Suprapubic skin (tissue), 4 donors: ENCODE results near the gene RPS24. TPM values are rescaled to one million over a fixed set of nuclear protein-coding genes. Genes with fewer than 3 reads are reported as not detected.
"Not testable (repeated sequence)": the region's sequence is repeated elsewhere in the genome, so short reads cannot be mapped to it uniquely, and the experiment has no call there.

Experiments used
- DNase-seq, 2 donors: peaks; one replicate each; pipeline ENCODE4 v3.0.0-alpha.2; 2019; ENCODE audit warnings: low spot score in 2 of 2
- H3K27ac ChIP-seq: fragments of 200-600 bp; sonication (generic); one replicate; pipeline ENCODE4 v1.5.1; 2019
- H3K27me3 ChIP-seq: fragments of 200-600 bp; sonication (generic); one replicate; pipeline ENCODE4 v1.5.1; 2019
- H3K36me3 ChIP-seq: fragments of 200-600 bp; sonication (generic); one replicate; pipeline ENCODE4 v1.5.1; 2019
- H3K4me1 ChIP-seq: fragments of 200-600 bp; sonication (generic); one replicate; pipeline ENCODE4 v1.5.1; 2019
- H3K4me3 ChIP-seq: fragments of 200-600 bp; sonication (generic); one replicate; pipeline ENCODE4 v1.5.1; 2019; ENCODE audit warnings: mild to moderate bottlenecking
- H3K9me3 ChIP-seq: fragments of 200-600 bp; sonication (generic); one replicate; pipeline ENCODE4 v1.5.1; 2019
- CTCF ChIP-seq, 2 donors: fragments of 200-600 bp in 1 of 2; fragments of 450-650 bp in 1 of 2; sonication (generic) in 1 of 2; IDR thresholded peaks; one replicate each; pipeline ENCODE4 v1.5.1; 2016 to 2019; ENCODE audit warnings: antibody characterized with exemption in 2 of 2, mild to moderate bottlenecking in 1 of 2, moderate library complexity in 1 of 2
- EP300 ChIP-seq: sonication (generic); formaldehyde crosslinking; IDR thresholded peaks from one replicate; pipeline ENCODE4 v1.6.1; 2017; ENCODE audit warnings: antibody characterized with exemption
- POLR2A ChIP-seq, 2 donors: fragments of 450-650 bp; IDR thresholded peaks; one replicate each; pipeline ENCODE4 v1.6.1; 2017; ENCODE audit warnings: antibody characterized with exemption in 2 of 2, mild to moderate bottlenecking in 2 of 2, moderate library complexity in 2 of 2
- POLR2AphosphoS5 ChIP-seq, 3 donors: sonication (generic); formaldehyde crosslinking; IDR thresholded peaks; one replicate each; pipeline ENCODE4 v1.6.1; 2017; ENCODE audit warnings: antibody characterized with exemption in 3 of 3
- WGBS: methylation state at CpG from one replicate; pipeline ENCODE4 v1.1.5; 2018; 5-methylcytosine and 5-hydroxymethylcytosine counted together
- total RNA-seq, 4 donors: library from RNA; depleted of rRNA; stranded (reverse); fragments of >200 nt; gene quantifications; one replicate each; pipeline ENCODE4 v1.1.0, GENCODE V29; 2016

Gene RPS24
- total RNA-seq, 4 donors from 2014 or later: 1,912 to 3,227 (median 3,162) TPM

GRCh38 chr10:78065611-78066010, 31.9 kb downstream of the RPS24 start:
- Histone ChIP-seq H3K4me3 (no peak overlapping the region), H3K27me3 (no peaks in the 10 kb centered on the region), H3K9me3 (no peaks in the 10 kb centered on the region), H3K27ac (no peak overlapping the region), H3K36me3 (no peaks in the 10 kb centered on the region), H3K4me1 (no peaks in the 10 kb centered on the region)
- 80% methylated on average over 2 of the region's 2 CpGs for WGBS
- DNase-seq: no peak
- TF ChIP-seq CTCF (IDR thresholded peaks at IDR 0.05): no peak
- no peak for TF ChIP-seq POLR2A (IDR thresholded peaks at IDR 0.05)
- TF ChIP-seq POLR2AphosphoS5 (IDR thresholded peaks at IDR 0.05): no peak

GRCh38 chr10:78066012-78066411, 32.3 kb downstream of the RPS24 start:
- no peak for TF ChIP-seq EP300
- H3K4me1 ChIP-seq: no peaks in the 10 kb centered on the region
- no peaks in the 10 kb centered on the region for H3K9me3 ChIP-seq
- no peak overlapping the region for H3K4me3 ChIP-seq
- H3K36me3 ChIP-seq: no peaks in the 10 kb centered on the region
- H3K27me3 ChIP-seq: no peaks in the 10 kb centered on the region
- no peak overlapping the region for H3K27ac ChIP-seq
- no peak for DNase-seq
- 49% methylated on average over 5 of the region's 5 CpGs for WGBS

GRCh38 chr10:78066728-78067430, 33.2 kb downstream of the RPS24 start:
- Histone ChIP-seq H3K36me3 (no peaks in the 10 kb centered on the region), H3K27ac (no peak overlapping the region), H3K4me1 (no peaks in the 10 kb centered on the region), H3K27me3 (no peaks in the 10 kb centered on the region), H3K9me3 (no peaks in the 10 kb centered on the region), H3K4me3 (no peak overlapping the region)
- no peak for TF ChIP-seq EP300
- TF ChIP-seq POLR2AphosphoS5 (IDR thresholded peaks at IDR 0.05): no peak
- TF ChIP-seq POLR2A (IDR thresholded peaks at IDR 0.05): no peak
- no peak for TF ChIP-seq CTCF (IDR thresholded peaks at IDR 0.05)
- DNase-seq: no peak
- 91% methylated on average over 9 of the region's 11 CpGs for WGBS

GRCh38 chr10:78069151-78069550, 35.5 kb downstream of the RPS24 start:
- no peak overlapping the region for H3K4me3 ChIP-seq
- no peak overlapping the region for H3K27ac ChIP-seq
- TF ChIP-seq POLR2AphosphoS5 (IDR thresholded peaks at IDR 0.05) (no peak), POLR2A (IDR thresholded peaks at IDR 0.05) (no peak), CTCF (IDR thresholded peaks at IDR 0.05) (no peak), EP300 (no peak)
- no peaks in the 10 kb centered on the region for H3K27me3 ChIP-seq
- no peak for DNase-seq
- WGBS: 94% methylated on average over 4 of the region's 6 CpGs
- H3K9me3 ChIP-seq: no peaks in the 10 kb centered on the region
- no peaks in the 10 kb centered on the region for H3K4me1 ChIP-seq
- no peaks in the 10 kb centered on the region for H3K36me3 ChIP-seq

GRCh38 chr10:78070064-78070463, 36.4 kb downstream of the RPS24 start:
- not testable (repeated sequence) for H3K36me3 ChIP-seq, H3K9me3 ChIP-seq, H3K27me3 ChIP-seq, H3K4me1 ChIP-seq, H3K4me3 ChIP-seq, DNase-seq, H3K27ac ChIP-seq
- 95% methylated on average over 12 of the region's 12 CpGs for WGBS

DNA sequence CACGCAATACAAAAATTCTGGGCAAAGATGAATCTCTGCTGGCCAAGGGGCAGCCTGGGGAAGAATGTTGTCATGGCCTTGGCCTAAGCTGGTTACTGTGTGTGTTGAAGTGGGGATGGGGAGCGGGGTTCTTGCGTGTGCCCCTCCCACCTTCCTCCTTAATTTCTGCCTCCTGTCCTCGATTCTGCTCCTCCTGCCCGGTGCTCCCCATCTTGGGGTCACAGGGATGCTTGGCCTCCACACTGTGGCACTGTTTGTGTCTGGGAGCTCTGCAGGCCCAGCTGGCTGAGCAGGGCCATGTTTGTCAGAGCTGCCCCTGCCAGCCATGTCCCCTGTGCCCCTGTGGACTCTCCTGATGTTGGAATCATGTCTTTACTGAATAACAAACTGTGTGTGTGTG, 37.1 kb downstream of the RPS24 start:
- Histone ChIP-seq H3K9me3 (no peaks in the 10 kb centered on the region), H3K4me1 (no peaks in the 10 kb centered on the region), H3K27ac (no peak overlapping the region), H3K4me3 (no peak overlapping the region), H3K36me3 (no peaks in the 10 kb centered on the region), H3K27me3 (no peaks in the 10 kb centered on the region)
- WGBS: 96% methylated on average over 5 of the region's 5 CpGs
- DNase-seq: no peak
- TF ChIP-seq POLR2A (IDR thresholded peaks at IDR 0.05) (no peak), CTCF (IDR thresholded peaks at IDR 0.05) (no peak), EP300 (no peak), POLR2AphosphoS5 (IDR thresholded peaks at IDR 0.05) (no peak)
